K562 (cell line): ENCODE measurements around the gene RASSF1. TPM values are rescaled to one million over a fixed set of nuclear protein-coding genes. Genes with fewer than 3 reads are reported as not detected.

ENCODE experiments used
- ASH1L ChIP-seq: fragments of 450-650 bp; IDR thresholded peaks from 2 replicates; pipeline ENCODE4 v1.6.1; 2018; ENCODE audit warnings: borderline replicate concordance, mild to moderate bottlenecking, low read depth; ENCODE audit not compliant: partially characterized antibody
- ATF7 ChIP-seq: fragments of 450-650 bp; IDR thresholded peaks from 2 replicates; pipeline ENCODE4 v1.7.1; 2014; ENCODE audit warnings: mild to moderate bottlenecking, moderate library complexity
- CTBP1 ChIP-seq: fragments of 450-650 bp; IDR thresholded peaks from 2 replicates; pipeline ENCODE4 v1.6.1; 2016; ENCODE audit warnings: borderline replicate concordance
- CXXC5 ChIP-seq: fragments of 250-450 bp; sonication (Bioruptor Pico); IDR thresholded peaks from 2 replicates; pipeline ENCODE4 v1.8.0; 2022; ENCODE audit warnings: inconsistent platforms, mild to moderate bottlenecking, moderate library complexity
- EGR1 ChIP-seq: fragments of 450-650 bp; conservative IDR thresholded peaks from 2 replicates; pipeline ENCODE4 v1.6.1; 2017; ENCODE audit warnings: mild to moderate bottlenecking
- FOSL1 ChIP-seq: fragments of 200-800 bp; sonication (Bioruptor generic); conservative IDR thresholded peaks from 2 replicates; pipeline ENCODE4 v1.6.1; 2016; ENCODE audit warnings: missing genetic modification characterization, missing compliant biosample characterization
- FOXK2 ChIP-seq, 2 experiments: fragments of 450-650 bp; IDR thresholded peaks in 1 of 2; conservative IDR thresholded peaks in 1 of 2; 2 replicates each; pipeline ENCODE4 v1.6.1; 2016; ENCODE audit warnings: low read depth in 2 of 2, mild to moderate bottlenecking in 1 of 2
- HDAC1 ChIP-seq, 2 experiments: fragments of 450-650 bp; IDR thresholded peaks; 2 replicates each; pipeline ENCODE4 v1.6.1; 2016 to 2017; ENCODE audit warnings: inconsistent platforms in 1 of 2, mild to moderate bottlenecking in 1 of 2, moderate library complexity in 1 of 2
- IFI16 ChIP-seq: fragments of 250-450 bp; sonication (Bioruptor Pico); IDR thresholded peaks from 2 replicates; pipeline ENCODE4 v2.1.2; 2022; ENCODE audit warnings: mild to moderate bottlenecking, inconsistent platforms
- KDM4B ChIP-seq, 2 experiments: fragments of 450-650 bp in 1 of 2; sonication (generic) in 1 of 2; IDR thresholded peaks; 2 replicates each; pipeline ENCODE4 v1.6.1; 2016 to 2017; ENCODE audit warnings: borderline replicate concordance in 2 of 2, antibody characterized with exemption in 1 of 2, low read depth in 1 of 2, mild to moderate bottlenecking in 1 of 2
- MCM5 ChIP-seq: fragments of 450-650 bp; IDR thresholded peaks from 2 replicates; pipeline ENCODE4 v1.6.1; 2016; ENCODE audit warnings: low read depth
- MEF2A ChIP-seq: IDR thresholded peaks from 2 replicates; pipeline ENCODE4 v1.6.1; 2011; ENCODE audit warnings: low read depth, mild to moderate bottlenecking, low read length, moderate library complexity; ENCODE audit not compliant: control insufficient read depth
- MXI1 ChIP-seq: IDR thresholded peaks from 2 replicates; pipeline ENCODE4 v1.6.1; 2011; ENCODE audit warnings: low read depth, mild to moderate bottlenecking, improper control_type of control experiment, low read length
- NRF1 ChIP-seq, 2 experiments: fragments of 450-650 bp; IDR thresholded peaks in 1 of 2; conservative IDR thresholded peaks in 1 of 2; 2 replicates each; pipeline ENCODE4 v1.6.1; 2014; ENCODE audit warnings: mild to moderate bottlenecking in 2 of 2
- RBBP5 ChIP-seq: fragments of 200-600 bp; sonication (generic); IDR thresholded peaks from 2 replicates; pipeline ENCODE4 v1.6.1; 2012; ENCODE audit warnings: borderline replicate concordance, mild to moderate bottlenecking, low read length, control low read depth, inconsistent platforms; ENCODE audit not compliant: insufficient read depth, poor library complexity, severe bottlenecking
- RBFOX2 ChIP-seq: fragments of 200-400 bp; formaldehyde crosslinking; IDR thresholded peaks from 2 replicates; pipeline ENCODE4 v1.6.1; 2017; ENCODE audit warnings: low read depth, mild to moderate bottlenecking, low read length, moderate library complexity
- RBM25 ChIP-seq: fragments of 200-400 bp; formaldehyde crosslinking; IDR thresholded peaks from 2 replicates; pipeline ENCODE4 v1.6.1; 2018; ENCODE audit warnings: low read length, low read depth, moderate library complexity; ENCODE audit not compliant: severe bottlenecking
- RNF2 ChIP-seq: sonication (generic); IDR thresholded peaks from 2 replicates; pipeline ENCODE4 v1.6.1; 2016
- SIN3B ChIP-seq: fragments of 450-650 bp; IDR thresholded peaks from 2 replicates; pipeline ENCODE4 v1.6.1; 2017; ENCODE audit warnings: low read depth, mild to moderate bottlenecking, moderate library complexity
- TCF7L2 ChIP-seq: fragments of 150-350 bp; IDR thresholded peaks from 2 replicates; pipeline ENCODE4 v1.6.1; 2016; ENCODE audit warnings: low read depth, mild to moderate bottlenecking, low read length, moderate library complexity
- ZBTB7A ChIP-seq: IDR thresholded peaks from 2 replicates; pipeline ENCODE4 v1.6.1; 2011; ENCODE audit warnings: low read depth, mild to moderate bottlenecking, low read length, moderate library complexity, borderline replicate concordance; ENCODE audit not compliant: control insufficient read depth
- polyA plus RNA-seq, 8 experiments: library from polyadenylated mRNA; depleted of rRNA in 4 of 8; stranded (reverse) in 5 of 8; unstranded in 3 of 8; fragments of >200 nt; fragmentation: Nextera tagmentation in 2 of 8; fragmentation: Illumina TruSeq in 1 of 8; extraction: Ambion mirVana in 2 of 8; extraction: Trizol in 1 of 8; gene quantifications; 2 replicates each; pipeline versions ENCODE4 v1.2.1 to v1.2.3, GENCODE V29; 2011 to 2014; ENCODE audit warnings: inconsistent platforms in 1 of 8, missing spikeins in 1 of 8
- total RNA-seq, 7 experiments: library from RNA; depleted of rRNA in 6 of 7; stranded (reverse); fragments of >200 nt in 6 of 7; fragmentation: Illumina TruSeq in 2 of 7; extraction: Trizol in 2 of 7; gene quantifications; 2 replicates each; pipeline versions ENCODE4 v1.2.1 to v1.2.3, GENCODE V29; 2011 to 2021; ENCODE audit warnings: low replicate concordance in 1 of 7
- TF ChIP-seq, protein P1 (sequence below): sonication (generic); formaldehyde crosslinking; IDR thresholded peaks from 2 replicates; pipeline ENCODE4 v1.8.0; 2022; ENCODE audit warnings: mild to moderate bottlenecking, missing genetic modification reagents

The RASSF1 gene
- total and polyA plus RNA-seq, 9 of the 15 experiments (the other 6 are each of a cell fraction or from before 2014, with no cell fraction given): 3.6 to 57.1 (median 24.6) TPM

- TF ChIP-seq CXXC5 (CRISPR knock-in tag) (peak; percentile 67; the same call in 1 of the 2 replicates), RBM25 (peak; percentile 31), HDAC1 (IDR thresholded peaks at IDR 0.05) (no peak), RBBP5 (peak; percentile 64), ASH1L (peak; percentile 85), MXI1 (0 out of 2 replicates have a peak, but pooled peaks have one; percentile 7), FOSL1 (tag) (0 out of 2 replicates have a peak, but pooled peaks have one; percentile 16), NRF1 (conservative IDR thresholded peaks at IDR 0.05 in 1 of 2, IDR thresholded peaks at IDR 0.05 in 1 of 2) (peak; percentile 45 to 46; a peak in 2 of 4 replicates), RNF2 (peak; percentile 89; the same call in 1 of the 2 replicates), CTBP1 (peak; percentile 83; the same call in 1 of the 2 replicates), ATF7 (peak; percentile 100), ZBTB7A (peak; percentile 11; the same call in 1 of the 2 replicates), IFI16 (CRISPR knock-in tag) (no peak), MCM5 (no peak), FOXK2 (conservative IDR thresholded peaks at IDR 0.05 in 1 of 2, IDR thresholded peaks at IDR 0.05 in 1 of 2; ENCODE audit: low read depth in 2 of 2) (peak in 1 of 2 experiments; percentile 99; a peak in 2 of 4 replicates), TCF7L2 (peak; percentile 90), SIN3B (0 out of 2 replicates have a peak, but pooled peaks have one; percentile 36), MEF2A (no peak), RBFOX2 (peak; percentile 55), KDM4B (IDR thresholded peaks at IDR 0.05; ENCODE audit: borderline replicate concordance in 2 of 2, low read depth in 1 of 2) (peak in 1 of 2 experiments; percentile 64; a peak in 1 of 4 replicates), EGR1 (peak; percentile 92)
- TF ChIP-seq, protein P1, sequence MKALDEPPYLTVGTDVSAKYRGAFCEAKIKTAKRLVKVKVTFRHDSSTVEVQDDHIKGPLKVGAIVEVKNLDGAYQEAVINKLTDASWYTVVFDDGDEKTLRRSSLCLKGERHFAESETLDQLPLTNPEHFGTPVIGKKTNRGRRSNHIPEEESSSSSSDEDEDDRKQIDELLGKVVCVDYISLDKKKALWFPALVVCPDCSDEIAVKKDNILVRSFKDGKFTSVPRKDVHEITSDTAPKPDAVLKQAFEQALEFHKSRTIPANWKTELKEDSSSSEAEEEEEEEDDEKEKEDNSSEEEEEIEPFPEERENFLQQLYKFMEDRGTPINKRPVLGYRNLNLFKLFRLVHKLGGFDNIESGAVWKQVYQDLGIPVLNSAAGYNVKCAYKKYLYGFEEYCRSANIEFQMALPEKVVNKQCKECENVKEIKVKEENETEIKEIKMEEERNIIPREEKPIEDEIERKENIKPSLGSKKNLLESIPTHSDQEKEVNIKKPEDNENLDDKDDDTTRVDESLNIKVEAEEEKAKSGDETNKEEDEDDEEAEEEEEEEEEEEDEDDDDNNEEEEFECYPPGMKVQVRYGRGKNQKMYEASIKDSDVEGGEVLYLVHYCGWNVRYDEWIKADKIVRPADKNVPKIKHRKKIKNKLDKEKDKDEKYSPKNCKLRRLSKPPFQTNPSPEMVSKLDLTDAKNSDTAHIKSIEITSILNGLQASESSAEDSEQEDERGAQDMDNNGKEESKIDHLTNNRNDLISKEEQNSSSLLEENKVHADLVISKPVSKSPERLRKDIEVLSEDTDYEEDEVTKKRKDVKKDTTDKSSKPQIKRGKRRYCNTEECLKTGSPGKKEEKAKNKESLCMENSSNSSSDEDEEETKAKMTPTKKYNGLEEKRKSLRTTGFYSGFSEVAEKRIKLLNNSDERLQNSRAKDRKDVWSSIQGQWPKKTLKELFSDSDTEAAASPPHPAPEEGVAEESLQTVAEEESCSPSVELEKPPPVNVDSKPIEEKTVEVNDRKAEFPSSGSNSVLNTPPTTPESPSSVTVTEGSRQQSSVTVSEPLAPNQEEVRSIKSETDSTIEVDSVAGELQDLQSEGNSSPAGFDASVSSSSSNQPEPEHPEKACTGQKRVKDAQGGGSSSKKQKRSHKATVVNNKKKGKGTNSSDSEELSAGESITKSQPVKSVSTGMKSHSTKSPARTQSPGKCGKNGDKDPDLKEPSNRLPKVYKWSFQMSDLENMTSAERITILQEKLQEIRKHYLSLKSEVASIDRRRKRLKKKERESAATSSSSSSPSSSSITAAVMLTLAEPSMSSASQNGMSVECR (CRISPR knock-in tag): no peak; the same call in 1 of the 2 replicates
Observed at GRCh38 chr3:50321336-50322114, 19.1 kb downstream of the RASSF1 start (continued).
